IMR-90 (cell line): ENCODE results near the gene PRKCB. TPM values are rescaled to one million over a fixed set of nuclear protein-coding genes. Genes with fewer than 3 reads are reported as not detected.

Source experiments
- ATAC-seq: fragments of 200-7000 bp; cut with Tn5 transposase; 2 replicates; pipeline ENCODE4 v1.9.1; 2020; ENCODE audit warnings: low read depth, mild to moderate bottlenecking, moderate library complexity
- BruUV-seq: library from RNA; stranded (reverse); fragments of 400-500 nt; replicated peaks from 2 replicates; lab custom pipeline; 2021; lab: Mats Ljungman, UMichigan
- CTCF ChIA-PET: fragments of 300-600 bp; formaldehyde crosslinking; extraction: SDS; loops from one replicate; lab custom pipeline; 2021; ENCODE audit warnings: antibody characterized with exemption; lab: Yijun Ruan, JAX
- POLR2A ChIA-PET: fragments of 300-600 bp; sonication (Branson Sonifier 250); formaldehyde crosslinking; loops from one replicate; lab custom pipeline; 2022; ENCODE audit warnings: antibody characterized with exemption; ENCODE audit not compliant: unreplicated experiment; lab: Charles Lee
- DNase-seq: peaks from one replicate; pipeline ENCODE4 v3.0.0; 2013
- H2AFZ ChIP-seq: replicated peaks from 2 replicates; pipeline ENCODE3; 2013; ENCODE audit warnings: low read length, mild to moderate bottlenecking; ENCODE audit not compliant: poor library complexity
- H2AK5ac ChIP-seq: 2 replicates; pipeline ENCODE4 v1.6.1; 2013; ENCODE audit warnings: low read depth, low read length, inconsistent platforms
- H2AK9ac ChIP-seq: replicated peaks from 2 replicates; pipeline ENCODE3; 2013; ENCODE audit warnings: mild to moderate bottlenecking, low read depth, low read length, moderate library complexity; ENCODE audit not compliant: poor library complexity
- H2BK120ac ChIP-seq: 2 replicates; pipeline ENCODE4 v1.6.1; 2013; ENCODE audit warnings: low read depth, low read length, inconsistent platforms
- H2BK15ac ChIP-seq: 3 replicates; pipeline ENCODE4 v1.6.1; 2013; ENCODE audit warnings: low read depth, low read length, inconsistent platforms
- H2BK20ac ChIP-seq: 2 replicates; pipeline ENCODE4 v1.6.1; 2013; ENCODE audit warnings: low read depth, mild to moderate bottlenecking, inconsistent platforms, low read length, moderate library complexity
- H2BK5ac ChIP-seq: 2 replicates; pipeline ENCODE4 v1.6.1; 2013; ENCODE audit warnings: mild to moderate bottlenecking, low read depth, low read length, inconsistent platforms; ENCODE audit not compliant: poor library complexity, severe bottlenecking
- H3K14ac ChIP-seq: replicated peaks from 2 replicates; pipeline ENCODE4 v1.6.1; 2013; ENCODE audit warnings: low read depth, low read length, inconsistent platforms
- H3K18ac ChIP-seq: 2 replicates; pipeline ENCODE4 v1.6.1; 2013; ENCODE audit warnings: low read depth, low read length, control low read depth
- H3K23ac ChIP-seq: 2 replicates; pipeline ENCODE4 v1.6.1; 2013; ENCODE audit warnings: low read depth, low read length, inconsistent platforms
- H3K27ac ChIP-seq: 2 replicates; pipeline ENCODE4 v1.5.1; 2013; ENCODE audit warnings: mild to moderate bottlenecking, control low read depth, low read length; ENCODE audit not compliant: insufficient read depth
- H3K27me3 ChIP-seq: 2 replicates; pipeline ENCODE4 v1.6.1; 2013; ENCODE audit warnings: low read length; ENCODE audit not compliant: control insufficient read depth, insufficient read depth
- H3K36me3 ChIP-seq: 2 replicates; pipeline ENCODE4 v1.6.1; 2013; ENCODE audit warnings: low read length, mixed read lengths; ENCODE audit not compliant: control insufficient read depth, insufficient read depth
- H3K4ac ChIP-seq: 2 replicates; pipeline ENCODE4 v1.6.1; 2013; ENCODE audit warnings: low read depth, low read length, inconsistent platforms
- H3K4me1 ChIP-seq: 2 replicates; pipeline ENCODE4 v1.6.1; 2013; ENCODE audit warnings: low read length, mixed read lengths; ENCODE audit not compliant: control insufficient read depth, insufficient read depth
- H3K4me2 ChIP-seq: 2 replicates; pipeline ENCODE4 v1.6.1; 2013; ENCODE audit warnings: low read depth, mild to moderate bottlenecking, control low read depth, low read length, moderate library complexity
- H3K4me3 ChIP-seq: 2 replicates; pipeline ENCODE4 v1.5.1; 2013; ENCODE audit warnings: low read depth, mild to moderate bottlenecking, control low read depth, low read length, moderate library complexity; ENCODE audit not compliant: insufficient read depth
- H3K56ac ChIP-seq: 2 replicates; pipeline ENCODE4 v1.6.1; 2013; ENCODE audit warnings: low read length, inconsistent platforms; ENCODE audit not compliant: insufficient read depth; ENCODE audit errors: extremely low read depth
- H3K79me1 ChIP-seq, 2 experiments: 2 replicates each; pipeline ENCODE4 v1.6.1; 2013; ENCODE audit warnings: low read length in 2 of 2, inconsistent platforms in 1 of 2, low read depth in 1 of 2
- H3K9ac ChIP-seq: 2 replicates; pipeline ENCODE4 v1.6.1; 2013; ENCODE audit warnings: low read depth, low read length, control low read depth
- H3K9me1 ChIP-seq: 2 replicates; pipeline ENCODE4 v1.6.1; 2013; ENCODE audit warnings: low read length, inconsistent platforms; ENCODE audit not compliant: insufficient read depth
- H3K9me3 ChIP-seq: 2 replicates; pipeline ENCODE4 v1.6.1; 2013; ENCODE audit warnings: low read length; ENCODE audit not compliant: control insufficient read depth, insufficient read depth
- H4K20me1 ChIP-seq: 2 replicates; pipeline ENCODE4 v1.6.1; 2013; ENCODE audit warnings: low read length, inconsistent platforms; ENCODE audit not compliant: insufficient read depth
- H4K5ac ChIP-seq: 2 replicates; pipeline ENCODE4 v1.6.1; 2013; ENCODE audit warnings: mild to moderate bottlenecking, low read depth, low read length, control low read depth
- H4K8ac ChIP-seq, 2 experiments: 2 replicates each; pipeline ENCODE4 v1.6.1; 2013; ENCODE audit warnings: low read depth in 2 of 2, low read length in 2 of 2, control low read depth in 1 of 2, inconsistent platforms in 1 of 2
- H4K91ac ChIP-seq: 2 replicates; pipeline ENCODE4 v1.6.1; 2013; ENCODE audit warnings: low read depth, low read length, inconsistent platforms; ENCODE audit not compliant: insufficient read depth
- BHLHE40 ChIP-seq: fragments of 150-350 bp; IDR thresholded peaks from 2 replicates; pipeline ENCODE4 v1.6.1; 2016; ENCODE audit warnings: mild to moderate bottlenecking, low read depth, low read length
- CHD1 ChIP-seq: IDR thresholded peaks from 2 replicates; pipeline ENCODE4 v1.6.1; 2012; ENCODE audit warnings: low read depth, low read length, improper control_type of control experiment
- FOS ChIP-seq: fragments of 150-350 bp; IDR thresholded peaks from 2 replicates; pipeline ENCODE4 v1.6.1; 2016; ENCODE audit warnings: low read depth, low read length
- MXI1 ChIP-seq: IDR thresholded peaks from 2 replicates; pipeline ENCODE4 v1.6.1; 2012; ENCODE audit warnings: low read depth, mild to moderate bottlenecking, low read length, moderate library complexity, borderline replicate concordance
- NFE2L2 ChIP-seq: fragments of 150-350 bp; IDR thresholded peaks from 2 replicates; pipeline ENCODE4 v1.6.1; 2016; ENCODE audit warnings: low read depth, mild to moderate bottlenecking, low read length
- POLR2A ChIP-seq: IDR thresholded peaks from 2 replicates; pipeline ENCODE4 v1.6.1; 2012; ENCODE audit warnings: mild to moderate bottlenecking, low read depth, low read length
- RFX5 ChIP-seq: IDR thresholded peaks from 2 replicates; pipeline ENCODE4 v1.8.0; 2012; ENCODE audit warnings: low read depth, mild to moderate bottlenecking, low read length, moderate library complexity
- WGBS, 2 experiments: methylation state at CpG; one replicate each; pipeline versions ENCODE4 v1.1.5 to v1.1.7; 2013; ENCODE audit warnings: missing lambda C conversion rate in 2 of 2; ENCODE audit not compliant: insufficient read length in 1 of 2; ENCODE audit errors: extremely low coverage in 2 of 2; 5-methylcytosine and 5-hydroxymethylcytosine counted together
- dilution Hi-C: fragments of 300-500 bp; cut with HindIII; formaldehyde crosslinking; loops from one replicate; pipeline ENCODE4 v1.14.3; 2018; ENCODE audit warnings: low sequenced_read_pairs; ENCODE audit not compliant: unreplicated experiment
- in situ Hi-C: fragments of 300-500 bp; cut with MboI; formaldehyde crosslinking; loops from 3 replicates; pipeline ENCODE4 v1.14.3; 2019; ENCODE audit warnings: low sequenced_read_pairs, inconsistent platforms, mixed read lengths
- intact Hi-C: fragments of 100-400 bp; cut with micrococcal nuclease; formaldehyde crosslinking; loops from 2 replicates; pipeline ENCODE4 v1.10.0; 2022
- polyA plus RNA-seq, 3 experiments: library from polyadenylated mRNA; depleted of rRNA; stranded (reverse); fragments of >200 nt; gene quantifications; 2 replicates each; pipeline ENCODE4 v1.2.3, GENCODE V29; 2012; ENCODE audit warnings: low replicate concordance in 1 of 3
- total RNA-seq: library from RNA; depleted of rRNA; stranded (reverse); fragments of >200 nt; gene quantifications from 2 replicates; pipeline ENCODE4 v1.2.3, GENCODE V29; 2012
- TF ChIP-seq, protein P1 (sequence below): fragments of 150-350 bp; IDR thresholded peaks from 2 replicates; pipeline ENCODE4 v1.6.1; 2016; ENCODE audit warnings: low read depth, mild to moderate bottlenecking, low read length, moderate library complexity, borderline replicate concordance
- TF ChIP-seq, protein P2 (sequence below): conservative IDR thresholded peaks from 2 replicates; pipeline ENCODE4 v1.5.1; 2012; ENCODE audit warnings: mild to moderate bottlenecking, low read depth, low read length, improper control_type of control experiment
- TF ChIP-seq, protein P3 (sequence below): fragments of 150-350 bp; IDR thresholded peaks from 2 replicates; pipeline ENCODE4 v1.6.1; 2017; ENCODE audit warnings: mild to moderate bottlenecking, antibody characterized with exemption, low read length, low read depth

Gene PRKCB
- total and polyA plus RNA-seq, 2 of the 4 experiments (the other 2 are of a cell fraction): under 0.01 TPM; not detected in 1

DNA sequence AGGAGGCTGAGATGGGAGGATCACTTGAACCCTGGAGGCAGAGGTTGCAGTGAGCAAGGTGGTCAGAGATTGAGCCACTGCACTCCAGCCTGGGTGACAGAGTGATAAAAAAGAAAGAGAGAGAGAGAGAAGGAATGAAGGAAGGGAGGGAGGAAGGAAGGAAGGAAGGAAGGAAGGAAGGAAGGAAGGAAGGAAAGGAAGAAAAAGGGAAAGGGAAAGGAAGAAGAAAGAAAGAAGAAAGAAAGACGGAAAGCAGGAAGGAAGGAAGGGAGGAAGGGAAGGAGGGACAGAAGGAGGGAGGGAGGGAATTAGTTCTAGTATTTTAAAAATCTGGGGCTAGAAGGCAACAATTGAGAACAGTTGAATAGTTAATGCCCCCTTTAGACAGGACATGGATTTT is 258.9 kb downstream of the PRKCB start:
- H2BK20ac ChIP-seq: no peak overlapping the region
- no peaks in the 10 kb centered on the region for H3K27me3 ChIP-seq
- dilution Hi-C loops (no loop called here), intact Hi-C loops (no loop called here), in situ Hi-C loops (no loop called here)
- H3K23ac ChIP-seq: no peak overlapping the region
- H3K4me3 ChIP-seq: no peak overlapping the region
- H4K20me1 ChIP-seq: no peaks in the 10 kb centered on the region
- no peaks in the 10 kb centered on the region for H3K79me1 ChIP-seq
- no TSS peak for BruUV-seq
- no peaks in the 10 kb centered on the region for H3K9me1 ChIP-seq
- no peak overlapping the region for H3K14ac ChIP-seq
- H2AFZ ChIP-seq: no peak overlapping the region
- H2BK15ac ChIP-seq: no peak overlapping the region
- H3K27ac ChIP-seq: no peak overlapping the region
- H3K9me3 ChIP-seq: 0 out of 2 replicates have a peak, but pooled peaks cover 2% of the 10 kb centered on the region
- TF ChIP-seq, protein P1, sequence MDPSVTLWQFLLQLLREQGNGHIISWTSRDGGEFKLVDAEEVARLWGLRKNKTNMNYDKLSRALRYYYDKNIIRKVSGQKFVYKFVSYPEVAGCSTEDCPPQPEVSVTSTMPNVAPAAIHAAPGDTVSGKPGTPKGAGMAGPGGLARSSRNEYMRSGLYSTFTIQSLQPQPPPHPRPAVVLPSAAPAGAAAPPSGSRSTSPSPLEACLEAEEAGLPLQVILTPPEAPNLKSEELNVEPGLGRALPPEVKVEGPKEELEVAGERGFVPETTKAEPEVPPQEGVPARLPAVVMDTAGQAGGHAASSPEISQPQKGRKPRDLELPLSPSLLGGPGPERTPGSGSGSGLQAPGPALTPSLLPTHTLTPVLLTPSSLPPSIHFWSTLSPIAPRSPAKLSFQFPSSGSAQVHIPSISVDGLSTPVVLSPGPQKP: no peak
- no peak for TF ChIP-seq CHD1
- TF ChIP-seq, protein P2, sequence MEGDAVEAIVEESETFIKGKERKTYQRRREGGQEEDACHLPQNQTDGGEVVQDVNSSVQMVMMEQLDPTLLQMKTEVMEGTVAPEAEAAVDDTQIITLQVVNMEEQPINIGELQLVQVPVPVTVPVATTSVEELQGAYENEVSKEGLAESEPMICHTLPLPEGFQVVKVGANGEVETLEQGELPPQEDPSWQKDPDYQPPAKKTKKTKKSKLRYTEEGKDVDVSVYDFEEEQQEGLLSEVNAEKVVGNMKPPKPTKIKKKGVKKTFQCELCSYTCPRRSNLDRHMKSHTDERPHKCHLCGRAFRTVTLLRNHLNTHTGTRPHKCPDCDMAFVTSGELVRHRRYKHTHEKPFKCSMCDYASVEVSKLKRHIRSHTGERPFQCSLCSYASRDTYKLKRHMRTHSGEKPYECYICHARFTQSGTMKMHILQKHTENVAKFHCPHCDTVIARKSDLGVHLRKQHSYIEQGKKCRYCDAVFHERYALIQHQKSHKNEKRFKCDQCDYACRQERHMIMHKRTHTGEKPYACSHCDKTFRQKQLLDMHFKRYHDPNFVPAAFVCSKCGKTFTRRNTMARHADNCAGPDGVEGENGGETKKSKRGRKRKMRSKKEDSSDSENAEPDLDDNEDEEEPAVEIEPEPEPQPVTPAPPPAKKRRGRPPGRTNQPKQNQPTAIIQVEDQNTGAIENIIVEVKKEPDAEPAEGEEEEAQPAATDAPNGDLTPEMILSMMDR: no peak
- TF ChIP-seq FOS: no peak
- TF ChIP-seq POLR2A: no peak
- TF ChIP-seq, protein P3, sequence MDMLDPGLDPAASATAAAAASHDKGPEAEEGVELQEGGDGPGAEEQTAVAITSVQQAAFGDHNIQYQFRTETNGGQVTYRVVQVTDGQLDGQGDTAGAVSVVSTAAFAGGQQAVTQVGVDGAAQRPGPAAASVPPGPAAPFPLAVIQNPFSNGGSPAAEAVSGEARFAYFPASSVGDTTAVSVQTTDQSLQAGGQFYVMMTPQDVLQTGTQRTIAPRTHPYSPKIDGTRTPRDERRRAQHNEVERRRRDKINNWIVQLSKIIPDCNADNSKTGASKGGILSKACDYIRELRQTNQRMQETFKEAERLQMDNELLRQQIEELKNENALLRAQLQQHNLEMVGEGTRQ: no peak
- no peak for TF ChIP-seq RFX5
- no peak for TF ChIP-seq MXI1
- no peak for TF ChIP-seq NFE2L2
- no peak for TF ChIP-seq BHLHE40
- H2BK120ac ChIP-seq: no peak overlapping the region
- ATAC-seq (no peak), DNase-seq (no peak)
- no peak overlapping the region for H4K8ac ChIP-seq
- no peak overlapping the region for H3K4me2 ChIP-seq
- POLR2A ChIA-PET: no interaction called here
- no peak overlapping the region for H2BK5ac ChIP-seq
- no peak overlapping the region for H3K56ac ChIP-seq
- 80% methylated on average over 1 of the region's 1 CpG; no CpG with 5 or more reads in 1 of the 2 experiments for WGBS, 2 experiments
- H3K18ac ChIP-seq: no peak overlapping the region
- H3K9ac ChIP-seq: no peak overlapping the region
- no peak overlapping the region for H2AK5ac ChIP-seq
- H3K4me1 ChIP-seq: no peaks in the 10 kb centered on the region
- H4K5ac ChIP-seq: no peak overlapping the region
- H4K91ac ChIP-seq: no peak overlapping the region
- CTCF ChIA-PET: no interaction called here
- H3K36me3 ChIP-seq: no peaks in the 10 kb centered on the region
- no peak overlapping the region for H3K4ac ChIP-seq
- H2AK9ac ChIP-seq: no peak overlapping the region
